Stimulated activated CD4-positive, alpha-beta T cell treated with anti-CD3 and anti-CD28 coated beads, Interleukin-12 subunit alpha, Interleukin-12 subunit beta, amount 100 ng/mL, for 4 hours (primary cell): Measurements from ENCODE around the gene AGAP2.

Experiments used
- DNase-seq: peaks from one replicate; pipeline ENCODE4 v3.0.0-alpha.2; 2020

AGAP2 gene

GRCh38 chr12:57752668-57753000 is 14.1 kb upstream of the AGAP2 start:
- DNase-seq, result no peak

GRCh38 chr12:57751788-57752667 is 13.5 kb upstream of the AGAP2 start, which contains the start of gene CDK4:
CDK4 (minus strand) TSS chr12:57752310; CDS start chr12:57751717, 593 bp downstream.
- DNase-seq, result peak; percentile 95

GRCh38 chr12:57751432-57751787 is 12.9 kb upstream of the AGAP2 start:
- DNase-seq, result no peak

GRCh38 chr12:57750561-57751431 is 12.3 kb upstream of the AGAP2 start:
- DNase-seq, result no peak

GRCh38 chr12:57749061-57749460 is 10.5 kb upstream of the AGAP2 start:
- DNase-seq, result no peak

GRCh38 chr12:57746025-57746424 is 7.5 kb upstream of the AGAP2 start:
- DNase-seq, result no peak

- DNase-seq, result no peak
Observed at GRCh38 chr12:57745485-57745881, 6.9 kb upstream of the AGAP2 start.

GRCh38 chr12:57744777-57745484 is 6.4 kb upstream of the AGAP2 start, which contains the start of gene TSPAN31:
TSPAN31 (plus strand) TSS chr12:57745039; CDS start chr12:57745155, 116 bp downstream.
- DNase-seq, result peak; percentile 91

- peak; percentile 70 for DNase-seq
Observed at GRCh38 chr12:57744194-57744776, 5.7 kb upstream of the AGAP2 start.

GRCh38 chr12:57743769-57744168 is 5.2 kb upstream of the AGAP2 start:
- DNase-seq, result no peak

- peak; percentile 70 for DNase-seq
Observed at GRCh38 chr12:57741844-57742738, 3.5 kb upstream of the AGAP2 start.

GRCh38 chr12:57741413-57741789 is 2.9 kb upstream of the AGAP2 start:
- DNase-seq, result no peak

GRCh38 chr12:57740656-57741412 is 2.3 kb upstream of the AGAP2 start:
- DNase-seq, result peak; percentile 55

- DNase-seq, result no peak
Observed at GRCh38 chr12:57739914-57740538, 1.5 kb upstream of the AGAP2 start.

- DNase-seq, result no peak
Observed at GRCh38 chr12:57739387-57739786, 845 bp upstream of the AGAP2 start.

GRCh38 chr12:57737467-57738460 is 778 bp downstream of the AGAP2 start:
- no peak for DNase-seq

GRCh38 chr12:57736741-57737466 is 1.6 kb downstream of the AGAP2 start:
- no peak for DNase-seq

- no peak for DNase-seq
Observed at GRCh38 chr12:57735952-57736740, 2.4 kb downstream of the AGAP2 start.
